ENCODE measurements around the gene FAM131A.

GRCh38 chr3:184371570-184372018 lies 34.2 kb downstream of the FAM131A start:
- no peak for TF ChIP-seq NONO (IDR thresholded peaks at IDR 0.05; ENCODE audit: low read depth in 2 of 2, low read length in 1 of 2)
- TF ChIP-seq CTCF (IDR thresholded peaks at IDR 0.05 in 2 of 3, conservative IDR thresholded peaks at IDR 0.05 in 1 of 3; ENCODE audit: insufficient read depth in 2 of 3, low read depth in 1 of 3, low read length in 3 of 3): peak; percentile 95 to 98 (median 97)
- peak; percentile 55 for TF ChIP-seq PKNOX1 (IDR thresholded peaks at IDR 0.05)
